HepG2 (cell line): ENCODE results near the gene PRPSAP1. TPM values are rescaled to one million over a fixed set of nuclear protein-coding genes. Genes with fewer than 3 reads are reported as not detected.

Experiments used
- ATAC-seq: fragments of 200-7000 bp; cut with Tn5 transposase; 3 replicates; pipeline ENCODE4 v1.9.1; 2020; ENCODE audit warnings: mild to moderate bottlenecking, moderate library complexity
- BruUV-seq: library from RNA; stranded (reverse); fragments of 400-500 nt; replicated peaks from 2 replicates; lab custom pipeline; 2021; lab: Mats Ljungman, UMichigan
- CTCF ChIA-PET: fragments of 300-600 bp; formaldehyde crosslinking; extraction: SDS; loops from one replicate; lab custom pipeline; 2021; ENCODE audit warnings: low total read pairs, inconsistent platforms, low intra/inter-chr PET ratio; lab: Yijun Ruan, JAX
- POLR2A ChIA-PET: fragments of 350-600 bp; sonication (Branson Sonifier 250); formaldehyde crosslinking; loops from one replicate; lab custom pipeline; 2020; ENCODE audit warnings: antibody characterized with exemption, inconsistent platforms; lab: Yijun Ruan, JAX
- DNase-seq: peaks from one replicate; pipeline ENCODE4 v3.0.0-alpha.2; 2015; ENCODE audit warnings: low spot score
- FAIRE-seq: peaks from 3 replicates; lab custom pipeline; 2011; peaks lifted over from hg19 to GRCh38; lab: Jason Lieb, UNC
- H2AFZ ChIP-seq: one replicate; pipeline ENCODE4 v1.6.1; 2011; ENCODE audit warnings: low read length, inconsistent platforms
- H3K27ac ChIP-seq: fragments of 300-600 bp; 3 replicates; pipeline ENCODE4 v1.8.0; 2011; ENCODE audit warnings: mixed run types, mild to moderate bottlenecking, mixed read lengths, low read length, inconsistent platforms; ENCODE audit not compliant: insufficient read depth; ENCODE audit errors: extremely low read length
- H3K27me3 ChIP-seq, 2 experiments: fragments of 200-600 bp in 1 of 2; 2 replicates in 1 of 2; 3 replicates in 1 of 2; pipeline versions ENCODE4 v1.6.0 to v1.8.0; 2011; ENCODE audit warnings: low read length in 2 of 2, mild to moderate bottlenecking in 2 of 2, moderate library complexity in 2 of 2, inconsistent platforms in 1 of 2; ENCODE audit not compliant: insufficient read depth in 2 of 2, control insufficient read depth in 1 of 2
- H3K36me3 ChIP-seq, 2 experiments: fragments of 200-600 bp in 1 of 2; replicated peaks in 1 of 2; 2 replicates in 1 of 2; 3 replicates in 1 of 2; pipeline versions ENCODE4 v1.5.1 to v1.8.0; 2011; ENCODE audit warnings: low read length in 2 of 2, inconsistent platforms in 1 of 2; ENCODE audit not compliant: insufficient read depth in 2 of 2, control insufficient read depth in 1 of 2
- H3K4me1 ChIP-seq: 2 replicates; pipeline ENCODE4 v1.5.1; 2012; ENCODE audit warnings: low read length, inconsistent platforms; ENCODE audit not compliant: insufficient read depth
- H3K4me2 ChIP-seq: 2 replicates; pipeline ENCODE4 v1.6.0; 2011; ENCODE audit warnings: low read depth, low read length, inconsistent platforms
- H3K4me3 ChIP-seq, 3 experiments: fragments of 200-600 bp in 1 of 3; sonication (generic), shearing (Covaris generic) in 1 of 3; replicated peaks in 1 of 3; 2 replicates each; pipeline ENCODE4 v1.5.1; 2011 to 2016; ENCODE audit warnings: low read length in 3 of 3, inconsistent platforms in 2 of 3, low read depth in 2 of 3, mild to moderate bottlenecking in 2 of 3, control low read depth in 1 of 3, mixed read lengths in 1 of 3; ENCODE audit not compliant: insufficient read depth in 1 of 3
- H3K79me2 ChIP-seq: one replicate; pipeline ENCODE4 v1.6.1; 2011; ENCODE audit warnings: low read length, inconsistent platforms; ENCODE audit not compliant: insufficient read depth
- H3K9ac ChIP-seq: 2 replicates; pipeline ENCODE4 v1.6.0; 2011; ENCODE audit warnings: mild to moderate bottlenecking, low read depth, low read length, inconsistent platforms; ENCODE audit not compliant: insufficient read depth
- H3K9me3 ChIP-seq: 2 replicates; pipeline ENCODE4 v1.5.1; 2012; ENCODE audit warnings: mild to moderate bottlenecking, low read length
- H4K20me1 ChIP-seq: 2 replicates; pipeline ENCODE4 v1.6.0; 2011; ENCODE audit warnings: inconsistent platforms, mild to moderate bottlenecking, low read length, moderate library complexity; ENCODE audit not compliant: insufficient read depth
- ARNTL ChIP-seq: sonication (generic); formaldehyde crosslinking; IDR thresholded peaks from 2 replicates; pipeline ENCODE4 v1.4.0; 2020; ENCODE audit warnings: mild to moderate bottlenecking, missing genetic modification reagents
- GMEB2 ChIP-seq: IDR thresholded peaks from 2 replicates; pipeline ENCODE4 v1.6.1; 2016; ENCODE audit warnings: missing biosample characterization, missing genetic modification reagents, low read depth
- HCFC1 ChIP-seq: fragments of 150-350 bp; IDR thresholded peaks from 2 replicates; pipeline ENCODE4 v1.6.1; 2014; ENCODE audit warnings: low read depth, low read length
- MAFG ChIP-seq: sonication (generic); formaldehyde crosslinking; IDR thresholded peaks from 2 replicates; pipeline ENCODE4 v1.5.1; 2020; ENCODE audit warnings: mild to moderate bottlenecking, missing genetic modification reagents
- MAFK ChIP-seq, 2 experiments: IDR thresholded peaks in 1 of 2; conservative IDR thresholded peaks in 1 of 2; 2 replicates each; pipeline ENCODE4 v1.6.1; 2011; ENCODE audit warnings: improper control_type of control experiment in 2 of 2, low read length in 2 of 2
- MBNL3 ChIP-seq: fragments of 250-450 bp; sonication (Bioruptor Pico); conservative IDR thresholded peaks from 2 replicates; pipeline ENCODE4 v1.8.0; 2022; ENCODE audit warnings: mild to moderate bottlenecking, inconsistent platforms
- MTA1 ChIP-seq: sonication (generic); formaldehyde crosslinking; IDR thresholded peaks from 2 replicates; pipeline ENCODE4 v1.4.0; 2020; ENCODE audit warnings: missing genetic modification reagents, mild to moderate bottlenecking, borderline replicate concordance
- SYNCRIP ChIP-seq: fragments of 200-400 bp; formaldehyde crosslinking; IDR thresholded peaks from 2 replicates; pipeline ENCODE4 v1.6.1; 2018; ENCODE audit warnings: mild to moderate bottlenecking, low read depth, low read length; ENCODE audit not compliant: insufficient read depth
- TFAP4 ChIP-seq: sonication (generic); IDR thresholded peaks from 2 replicates; pipeline ENCODE4 v1.6.1; 2016; ENCODE audit warnings: low read depth, borderline replicate concordance
- ZBTB4 ChIP-seq: sonication (generic); formaldehyde crosslinking; IDR thresholded peaks from 2 replicates; pipeline ENCODE4 v1.4.0; 2020; ENCODE audit warnings: missing genetic modification reagents, mild to moderate bottlenecking, borderline replicate concordance
- ZFP36 ChIP-seq: fragments of 150-350 bp; IDR thresholded peaks from 2 replicates; pipeline ENCODE4 v1.6.1; 2018; ENCODE audit warnings: borderline replicate concordance, low read length, low read depth; ENCODE audit not compliant: partially characterized antibody
- ZNF296 ChIP-seq: sonication (generic); formaldehyde crosslinking; conservative IDR thresholded peaks from 2 replicates; pipeline ENCODE4 v1.5.0; 2020; ENCODE audit warnings: mild to moderate bottlenecking, missing genetic modification reagents
- ZNF549 ChIP-seq: sonication (generic); formaldehyde crosslinking; IDR thresholded peaks from 2 replicates; pipeline ENCODE4 v1.5.0; 2020; ENCODE audit warnings: missing genetic modification reagents
- ZNF776 ChIP-seq: sonication (generic); formaldehyde crosslinking; IDR thresholded peaks from 2 replicates; pipeline ENCODE4 v1.4.0; 2020; ENCODE audit warnings: mild to moderate bottlenecking, missing genetic modification reagents
- ZNF788 ChIP-seq: sonication (generic); formaldehyde crosslinking; IDR thresholded peaks from 2 replicates; pipeline ENCODE4 v1.5.0; 2020; ENCODE audit warnings: mild to moderate bottlenecking, missing genetic modification reagents, borderline replicate concordance
- WGBS: methylation state at CpG from one replicate; pipeline ENCODE4 v1.1.6; 2017; ENCODE audit warnings: low lambda C conversion rate; 5-methylcytosine and 5-hydroxymethylcytosine counted together
- in situ Hi-C: cut with HindIII; loops from 2 replicates; pipeline ENCODE4 v1.10.0; 2017; ENCODE audit warnings: low pct_unique_long_range_greater_than_20kb; ENCODE audit not compliant: extremely low pct_ligation_motif_present
- intact Hi-C: fragments of 100-400 bp; cut with micrococcal nuclease; formaldehyde crosslinking; loops from one replicate; pipeline ENCODE4 v1.10.0; 2022; ENCODE audit not compliant: unreplicated experiment
- polyA plus RNA-seq, 8 experiments: library from polyadenylated mRNA; depleted of rRNA in 3 of 8; stranded (reverse) in 7 of 8; unstranded in 1 of 8; fragments of >200 nt; fragmentation: Illumina TruSeq in 4 of 8; extraction: Trizol in 4 of 8; gene quantifications; 2 replicates each; pipeline versions ENCODE4 v1.2.1 to v1.2.3, GENCODE V29; 2011 to 2016; ENCODE audit warnings: low read depth in 4 of 8, missing spikeins in 1 of 8, mixed read lengths in 1 of 8; ENCODE audit not compliant: insufficient read depth in 1 of 8
- total RNA-seq, 5 experiments: library from RNA; depleted of rRNA; stranded (reverse); fragments of >200 nt; fragmentation: Illumina TruSeq; extraction: Trizol; gene quantifications; 2 replicates each; pipeline ENCODE4 v1.2.3, GENCODE V29; 2016; ENCODE audit warnings: low read depth in 1 of 5

The PRPSAP1 gene
- total and polyA plus RNA-seq, 2 of the 13 experiments (the other 11 are each of a cell fraction or from before 2014, with no cell fraction given), result 91.1 to 314 TPM

DNA sequence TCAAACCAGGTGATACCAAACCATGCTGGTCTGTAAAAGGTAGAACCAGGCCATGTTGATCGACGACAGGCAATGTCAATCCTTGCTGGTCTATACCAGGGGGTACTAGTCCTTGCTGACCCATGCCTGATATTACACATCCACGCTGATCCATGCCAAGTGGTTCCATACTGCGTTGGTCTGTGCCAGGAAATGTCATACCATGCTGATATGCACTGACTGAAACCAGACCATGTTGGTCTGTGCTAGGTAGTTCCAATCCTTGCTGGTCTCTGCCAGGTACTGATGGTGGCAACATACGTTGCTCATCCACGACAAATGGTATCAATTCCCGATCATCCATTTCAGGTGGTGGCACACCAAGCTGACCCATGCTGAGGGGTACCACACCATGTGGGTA is 60.6 kb downstream of the PRPSAP1 start:
- Histone ChIP-seq H4K20me1 (no peaks in the 10 kb centered on the region), H3K9ac (no peak overlapping the region), H3K4me1 (no peaks in the 10 kb centered on the region), H3K9me3 (no peaks in the 10 kb centered on the region), H3K4me3 (no peak overlapping the region), H2AFZ (no peak overlapping the region), H3K4me2 (no peak overlapping the region), H3K36me3 (peaks cover 6 to 7% of the 10 kb centered on the region in 2 experiments; a peak in 2 of 5 replicates), H3K79me2 (no peaks in the 10 kb centered on the region)
- no peak for FAIRE-seq
- ATAC-seq, result no peak; the same call in 2 of the 3 replicates
- 98% methylated on average over 7 of the region's 7 CpGs for WGBS
- POLR2A ChIA-PET, result no interaction called here
- in situ Hi-C loops (no loop called here), intact Hi-C loops (no loop called here)
- TF ChIP-seq ZNF776 (CRISPR knock-in tag) (no peak), MAFG (CRISPR knock-in tag) (no peak), MAFK (conservative IDR thresholded peaks at IDR 0.05 in 1 of 2, IDR thresholded peaks at IDR 0.05 in 1 of 2; ENCODE audit: low read length in 2 of 2) (no peak), ZFP36 (no peak), MTA1 (CRISPR knock-in tag) (no peak), ZNF788 (no peak), SYNCRIP (no peak), MBNL3 (CRISPR knock-in tag) (no peak), GMEB2 (no peak), ARNTL (no peak), ZBTB4 (CRISPR knock-in tag) (no peak), ZNF549 (CRISPR knock-in tag) (no peak), ZNF296 (CRISPR knock-in tag) (no peak), TFAP4 (no peak), HCFC1 (no peak)
- TF ChIP-seq, all 625 proteins: peak for 0
- Histone ChIP-seq H3K27me3 (no peaks in the 10 kb centered on the region), H3K27ac (no peak overlapping the region)
- no peak for DNase-seq
- no TSS peak for BruUV-seq
- CTCF ChIA-PET, result no interaction called here
